HG03097 (cell line): ENCODE measurements around the gene BRD7.

Source experiments
- ATAC-seq: cut with Tn5 transposase; IDR thresholded peaks from one replicate; pipeline ENCODE4 v1.9.1; 2021; ENCODE audit not compliant: unreplicated experiment, low FRiP score

The BRD7 gene

GRCh38 chr16:50275428-50276325, 93.1 kb downstream of the BRD7 start:
- ATAC-seq = no peak

DNA sequence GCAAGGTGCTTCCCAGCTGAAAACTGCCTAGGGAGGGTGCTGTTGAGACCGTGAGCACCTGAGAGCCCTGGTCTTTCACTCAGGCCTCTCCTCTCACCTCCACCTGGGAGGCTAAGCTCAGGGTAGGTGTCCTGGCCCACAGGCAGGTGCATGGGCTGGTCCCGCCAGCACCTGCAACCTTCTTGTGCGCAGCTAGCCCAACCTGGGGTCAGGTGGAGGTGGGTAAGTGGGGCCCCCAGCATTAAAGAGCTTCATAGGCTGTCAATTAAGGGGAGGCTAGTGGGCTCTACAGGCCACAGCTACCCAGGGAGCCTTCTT, 93.7 kb downstream of the BRD7 start:
- ATAC-seq = no peak

DNA sequence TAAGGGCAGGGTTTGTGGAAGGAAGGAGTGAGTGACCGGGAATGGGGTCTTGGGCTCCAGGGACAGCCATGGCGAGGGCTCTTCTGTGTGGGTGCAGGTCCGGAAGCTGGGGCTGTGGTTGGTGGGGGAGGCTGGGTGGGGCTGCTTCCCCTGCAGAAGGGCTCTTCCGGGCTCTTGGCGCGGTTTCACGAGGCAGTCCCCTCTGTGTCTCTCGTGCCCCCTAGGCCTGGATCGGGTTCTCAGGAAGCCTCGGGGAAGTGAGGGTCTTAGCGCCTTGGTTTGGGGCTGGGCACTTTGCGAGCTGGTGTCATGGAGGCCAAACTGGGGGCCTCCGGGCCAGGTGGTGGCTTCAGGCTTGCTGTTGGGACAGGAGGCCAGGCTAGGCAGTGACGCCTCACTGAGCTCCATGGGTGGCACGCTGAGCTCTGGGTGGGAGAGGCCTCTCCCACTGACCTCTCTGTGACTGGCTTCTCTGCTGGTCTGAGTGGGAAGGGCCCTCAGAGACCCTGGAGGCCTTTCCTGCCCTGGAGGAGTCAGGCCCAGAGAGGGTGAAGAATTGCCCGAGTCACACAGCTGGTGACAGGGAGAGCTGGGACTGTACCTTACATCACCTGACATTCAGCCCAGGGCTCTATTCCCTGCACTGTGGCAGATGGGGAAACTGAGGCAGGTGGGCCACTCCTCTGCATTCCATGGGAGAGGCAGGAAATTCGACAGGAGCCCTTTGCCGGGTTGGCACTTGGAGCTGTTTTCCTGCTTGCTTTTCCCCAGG, 94.3 kb downstream of the BRD7 start:
- ATAC-seq = no peak

GRCh38 chr16:50273888-50274325, 94.9 kb downstream of the BRD7 start:
- no peak for ATAC-seq

GRCh38 chr16:50273382-50273690, 95.5 kb downstream of the BRD7 start:
- ATAC-seq = no peak

GRCh38 chr16:50272687-50273381, 96.0 kb downstream of the BRD7 start:
- ATAC-seq = no peak

GRCh38 chr16:50272111-50272571, 96.6 kb downstream of the BRD7 start:
- no peak for ATAC-seq

- no peak for ATAC-seq
Measured at GRCh38 chr16:50271148-50272041, 97.4 kb downstream of the BRD7 start.

DNA sequence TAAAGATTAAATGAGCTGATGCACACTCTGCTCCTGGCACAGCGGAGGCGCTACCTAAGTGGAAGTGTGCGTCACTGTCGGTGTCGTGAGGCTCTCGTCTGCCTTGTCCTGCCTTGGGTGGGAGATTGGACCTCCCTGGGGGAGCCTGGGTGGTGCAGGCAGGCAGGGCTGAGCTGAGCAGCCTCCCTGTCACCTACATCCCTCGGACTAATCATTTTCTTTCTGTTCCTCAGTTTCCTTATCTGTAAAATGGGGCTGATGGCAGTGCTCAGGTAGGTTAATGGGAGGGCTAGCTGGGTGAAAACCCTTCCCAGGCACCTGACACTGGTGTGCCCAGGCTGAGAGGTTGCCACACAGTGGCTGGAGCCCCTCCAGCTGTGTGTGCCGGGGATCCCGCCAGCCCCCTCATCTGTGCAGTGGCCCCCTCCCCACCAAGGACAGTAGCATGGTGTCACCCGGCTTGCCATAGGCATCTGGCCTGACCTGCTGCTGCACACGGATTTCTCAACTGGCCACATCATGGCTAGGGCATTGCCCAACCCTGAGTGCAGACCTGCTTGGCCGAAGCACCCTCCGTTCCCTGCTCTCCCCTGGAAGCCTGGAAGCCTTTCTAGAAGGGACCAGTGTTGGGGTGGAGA, 98.2 kb downstream of the BRD7 start:
- no peak for ATAC-seq

DNA sequence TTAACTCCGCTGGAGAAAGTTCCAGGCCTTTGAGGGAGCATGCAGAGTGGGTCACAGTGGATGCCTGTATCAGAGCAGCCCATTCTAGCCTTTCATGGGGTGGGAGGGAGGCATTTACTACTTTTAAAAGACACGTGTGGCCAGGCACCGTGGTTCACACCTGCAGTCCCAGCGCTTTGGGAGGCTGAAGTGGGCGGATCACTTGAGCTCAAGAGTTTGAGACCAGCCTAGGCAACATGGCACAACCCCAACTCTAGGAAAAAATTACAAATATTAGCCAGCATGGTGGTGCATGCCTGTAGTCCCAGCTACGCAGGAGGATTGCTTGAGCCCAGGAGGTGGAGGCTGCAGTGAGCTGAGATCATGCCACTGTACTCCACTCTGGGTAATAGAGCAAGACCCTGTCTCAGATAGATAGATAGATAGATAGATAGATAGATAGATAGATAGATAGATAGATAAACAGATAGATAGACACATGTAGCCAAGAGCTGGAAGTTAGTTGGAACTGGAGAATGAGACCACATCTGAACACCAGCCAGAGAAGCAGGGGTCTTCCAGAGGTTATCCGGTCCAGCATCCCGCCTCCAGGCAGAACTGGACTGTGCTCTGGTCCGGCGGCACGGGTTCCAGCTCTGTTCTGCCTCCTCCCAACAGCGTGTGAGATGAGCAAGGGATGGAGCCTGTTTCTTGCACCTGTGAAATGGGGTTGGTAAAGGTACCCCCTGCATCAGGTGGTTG, 98.8 kb downstream of the BRD7 start:
- no peak for ATAC-seq

DNA sequence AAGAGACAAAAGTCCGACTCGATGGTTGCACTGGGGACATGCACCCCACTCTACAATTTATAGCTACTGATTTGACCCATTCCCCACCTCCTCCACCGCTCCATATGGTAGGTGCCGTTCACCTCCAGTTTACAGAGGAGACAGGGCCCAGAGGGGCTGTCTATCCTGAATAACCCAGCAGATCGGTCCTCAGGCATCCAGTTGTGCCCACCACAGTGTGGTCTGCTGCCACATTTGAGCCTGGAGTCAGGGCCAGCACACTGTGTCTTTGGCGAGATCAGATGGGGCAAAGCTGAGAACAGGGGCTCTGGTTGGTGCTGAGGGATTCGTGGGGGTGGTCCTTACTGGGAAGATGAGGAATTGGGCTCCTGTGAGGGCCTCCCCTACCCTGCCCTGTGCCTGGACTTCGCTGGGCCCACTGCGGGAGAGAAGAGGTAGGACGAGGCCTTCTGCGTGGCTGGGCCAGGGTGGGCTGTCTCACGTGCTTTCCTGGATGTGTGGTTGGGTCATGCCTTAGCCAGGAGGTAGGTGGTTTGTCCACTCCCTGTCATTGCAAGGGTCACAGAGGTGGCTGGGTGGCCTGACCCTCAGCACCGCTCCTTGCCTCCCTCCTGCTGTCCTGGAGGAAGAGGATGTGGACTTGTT, 99.6 kb downstream of the BRD7 start:
- no peak for ATAC-seq

DNA sequence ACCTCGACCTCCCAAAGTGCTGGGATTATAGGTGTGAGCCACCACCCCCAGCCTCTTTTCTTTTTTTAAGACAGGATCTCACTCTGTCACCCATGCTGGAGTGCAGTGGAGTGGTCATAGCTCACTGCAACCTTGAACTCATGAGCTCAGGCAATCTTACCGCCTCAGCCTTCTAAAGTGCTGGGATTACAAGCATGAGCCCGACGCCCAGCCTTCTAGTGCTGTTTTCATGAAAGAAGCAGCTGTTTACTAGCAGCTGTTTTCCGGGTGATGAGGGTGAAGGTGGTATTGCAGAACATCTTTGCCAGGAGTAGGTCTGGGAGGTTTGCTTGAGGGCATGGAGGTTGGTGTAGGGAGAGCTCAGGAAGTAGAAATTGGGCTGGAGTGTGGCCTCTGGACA, 100.4 kb downstream of the BRD7 start:
- no peak for ATAC-seq

DNA sequence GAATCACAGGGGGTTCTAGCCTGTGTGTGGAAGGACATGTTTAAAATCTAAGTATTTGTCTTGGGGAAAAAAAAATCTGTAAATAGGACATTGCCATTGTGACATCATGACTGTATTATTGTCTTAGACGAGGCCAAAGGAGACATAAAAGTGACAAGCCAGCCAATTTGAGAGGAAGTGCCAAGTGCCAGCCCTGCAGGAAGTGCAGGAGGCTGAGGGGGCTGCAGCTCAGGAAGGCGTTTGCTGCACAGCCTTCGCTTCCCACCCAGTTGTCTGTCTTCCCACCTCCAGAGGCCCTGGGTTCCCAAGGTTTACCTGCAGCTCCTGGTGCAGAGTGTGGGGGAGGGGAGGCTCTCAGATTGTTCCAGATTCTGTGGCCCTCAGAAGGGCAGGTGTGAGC, 101.1 kb downstream of the BRD7 start:
- no peak for ATAC-seq

DNA sequence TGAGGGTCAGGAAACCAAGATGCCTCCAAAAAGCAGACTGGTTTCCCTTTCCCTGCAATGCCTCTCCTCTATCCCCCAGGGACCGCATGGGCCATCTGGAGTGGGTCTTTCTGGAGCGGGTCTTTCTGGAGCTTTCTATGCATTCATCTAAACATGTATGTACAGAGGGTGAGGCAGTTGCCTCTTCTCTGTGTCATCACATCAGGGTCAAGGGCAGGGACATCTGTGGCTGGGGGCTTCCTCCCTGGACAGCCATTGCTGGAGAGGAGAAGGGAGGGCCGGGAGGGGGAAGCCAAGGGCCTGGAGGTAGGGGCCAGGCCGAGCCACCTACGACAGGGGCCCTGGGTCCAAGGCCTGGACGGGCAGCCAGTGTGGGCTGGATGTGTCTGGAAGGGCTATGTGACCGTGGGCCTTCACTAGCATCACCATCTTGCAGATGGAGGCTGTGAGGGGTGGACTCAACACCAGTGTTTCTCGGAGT, 101.6 kb downstream of the BRD7 start:
- no peak for ATAC-seq

GRCh38 chr16:50266337-50267091, 102.3 kb downstream of the BRD7 start, which contains the start of gene ADCY7:
TSS of gene ADCY7 (plus strand) at chr16:50266551. CDS start at chr16:50288180, 21,629 bp downstream.
- ATAC-seq = peak; percentile 62
